K562 (cell line): ENCODE results near the gene RHNO1. TPM values are rescaled to one million over a fixed set of nuclear protein-coding genes. Genes with fewer than 3 reads are reported as not detected.
A peak's percentile ranks its signal among the peaks of the same experiment; 100 is the strongest.

Source experiments
- E2F6 ChIP-seq, 2 experiments: IDR thresholded peaks; 2 replicates each; pipeline ENCODE4 v1.6.1; 2011; ENCODE audit warnings: borderline replicate concordance in 1 of 2, control low read depth in 1 of 2, low read depth in 1 of 2, low read length in 1 of 2, mild to moderate bottlenecking in 1 of 2, mixed read lengths in 1 of 2, moderate library complexity in 1 of 2; ENCODE audit not compliant: insufficient read depth in 1 of 2, insufficient read length in 1 of 2, poor library complexity in 1 of 2, severe bottlenecking in 1 of 2; ENCODE audit errors: extremely low read depth in 1 of 2
- ETV5 ChIP-seq: sonication (generic); formaldehyde crosslinking; IDR thresholded peaks from 2 replicates; pipeline ENCODE4 v1.4.0; 2020; ENCODE audit warnings: low read depth, mild to moderate bottlenecking, missing genetic modification reagents
- EZH2 ChIP-seq: IDR thresholded peaks from 2 replicates; pipeline ENCODE4 v1.6.1; 2012; ENCODE audit warnings: low read depth, mild to moderate bottlenecking, inconsistent platforms, low read length, borderline replicate concordance
- HMGXB4 ChIP-seq: sonication (generic); formaldehyde crosslinking; IDR thresholded peaks from 2 replicates; pipeline ENCODE4 v1.8.1; 2023; ENCODE audit warnings: mild to moderate bottlenecking, missing genetic modification reagents
- LEF1 ChIP-seq: fragments of 450-650 bp; IDR thresholded peaks from 2 replicates; pipeline ENCODE4 v1.6.1; 2016; ENCODE audit warnings: mild to moderate bottlenecking
- NCOA1 ChIP-seq: fragments of 450-650 bp; IDR thresholded peaks from 2 replicates; pipeline ENCODE4 v1.6.1; 2016; ENCODE audit warnings: low read depth
- PHF8 ChIP-seq: fragments of 200-600 bp; sonication (generic); IDR thresholded peaks from 2 replicates; pipeline ENCODE4 v1.6.1; 2012; ENCODE audit warnings: mixed run types, mild to moderate bottlenecking, inconsistent platforms, low read length, moderate library complexity, borderline replicate concordance
- PML ChIP-seq: IDR thresholded peaks from 2 replicates; pipeline ENCODE4 v1.6.1; 2012; ENCODE audit warnings: low read length, inconsistent platforms
- TBP ChIP-seq: optimal IDR thresholded peaks from 2 replicates; pipeline ENCODE3; 2011; ENCODE audit warnings: low read depth, low read length, improper control_type of control experiment
- ZBTB5 ChIP-seq: fragments of 450-650 bp; IDR thresholded peaks from 2 replicates; pipeline ENCODE4 v1.6.1; 2017; ENCODE audit warnings: antibody characterized with exemption
- polyA plus RNA-seq, 8 experiments: library from polyadenylated mRNA; depleted of rRNA in 4 of 8; stranded (reverse) in 5 of 8; unstranded in 3 of 8; fragments of >200 nt; fragmentation: Nextera tagmentation in 2 of 8; fragmentation: Illumina TruSeq in 1 of 8; extraction: Ambion mirVana in 2 of 8; extraction: Trizol in 1 of 8; gene quantifications; 2 replicates each; pipeline versions ENCODE4 v1.2.1 to v1.2.3, GENCODE V29; 2011 to 2014; ENCODE audit warnings: inconsistent platforms in 1 of 8, missing spikeins in 1 of 8
- total RNA-seq, 7 experiments: library from RNA; depleted of rRNA in 6 of 7; stranded (reverse); fragments of >200 nt in 6 of 7; fragmentation: Illumina TruSeq in 2 of 7; extraction: Trizol in 2 of 7; gene quantifications; 2 replicates each; pipeline versions ENCODE4 v1.2.1 to v1.2.3, GENCODE V29; 2011 to 2021; ENCODE audit warnings: low replicate concordance in 1 of 7
- TF ChIP-seq, protein P1 (sequence below), 2 experiments: fragments of 450-650 bp; IDR thresholded peaks; 2 replicates each; pipeline ENCODE4 v1.6.1; 2016
- TF ChIP-seq, protein P2 (sequence below), 2 experiments: IDR thresholded peaks in 1 of 2; conservative IDR thresholded peaks in 1 of 2; 2 replicates each; pipeline ENCODE4 v1.6.1; 2016; ENCODE audit warnings: low read depth in 2 of 2, mild to moderate bottlenecking in 1 of 2, missing compliant biosample characterization in 1 of 2, missing genetic modification characterization in 1 of 2, moderate library complexity in 1 of 2
- TF ChIP-seq, protein P3 (sequence below): sonication (generic); formaldehyde crosslinking; IDR thresholded peaks from 2 replicates; pipeline ENCODE4 v1.8.0; 2022; ENCODE audit warnings: mild to moderate bottlenecking, missing genetic modification reagents
- TF ChIP-seq, protein P4 (sequence below): fragments of 250-450 bp; sonication (Bioruptor Pico); IDR thresholded peaks from 2 replicates; pipeline ENCODE4 v1.5.0; 2021

Gene RHNO1
- total and polyA plus RNA-seq, 9 of the 15 experiments (the other 6 are each of a cell fraction or from before 2014, with no cell fraction given), result 20.8 to 62.7 (median 28.8) TPM

DNA sequence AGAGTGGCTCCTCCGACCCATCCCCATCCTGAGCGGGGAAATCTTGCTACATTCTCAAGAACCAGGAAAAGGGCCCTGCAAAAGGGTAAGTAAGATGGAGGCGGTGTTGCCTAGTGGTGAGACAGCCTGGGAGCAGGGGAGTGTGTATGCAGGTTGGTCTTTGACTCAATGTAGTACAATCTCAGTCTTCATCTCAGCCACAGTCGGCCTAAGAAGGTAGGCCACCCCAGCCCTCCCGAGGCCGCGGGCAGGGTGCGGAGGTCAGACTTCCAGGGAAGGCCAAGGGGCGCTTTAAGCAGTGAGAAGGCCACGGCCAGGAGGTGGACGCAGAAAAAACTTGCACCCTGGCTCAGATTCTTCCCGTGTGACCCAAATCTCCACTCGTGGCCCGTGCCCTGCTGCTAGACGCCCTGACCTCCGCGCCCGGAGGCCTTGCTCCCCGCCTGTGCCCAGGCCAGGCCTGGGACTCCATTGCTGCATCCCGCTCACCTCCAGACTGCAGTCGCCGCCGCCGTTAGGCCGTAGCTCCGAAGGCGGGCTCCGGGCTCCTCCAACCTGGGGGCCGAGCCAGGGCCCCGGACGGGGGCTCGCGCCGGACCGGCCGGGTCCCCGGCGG lies 484 bp upstream of the RHNO1 start (continued):
- TF ChIP-seq, protein P1, sequence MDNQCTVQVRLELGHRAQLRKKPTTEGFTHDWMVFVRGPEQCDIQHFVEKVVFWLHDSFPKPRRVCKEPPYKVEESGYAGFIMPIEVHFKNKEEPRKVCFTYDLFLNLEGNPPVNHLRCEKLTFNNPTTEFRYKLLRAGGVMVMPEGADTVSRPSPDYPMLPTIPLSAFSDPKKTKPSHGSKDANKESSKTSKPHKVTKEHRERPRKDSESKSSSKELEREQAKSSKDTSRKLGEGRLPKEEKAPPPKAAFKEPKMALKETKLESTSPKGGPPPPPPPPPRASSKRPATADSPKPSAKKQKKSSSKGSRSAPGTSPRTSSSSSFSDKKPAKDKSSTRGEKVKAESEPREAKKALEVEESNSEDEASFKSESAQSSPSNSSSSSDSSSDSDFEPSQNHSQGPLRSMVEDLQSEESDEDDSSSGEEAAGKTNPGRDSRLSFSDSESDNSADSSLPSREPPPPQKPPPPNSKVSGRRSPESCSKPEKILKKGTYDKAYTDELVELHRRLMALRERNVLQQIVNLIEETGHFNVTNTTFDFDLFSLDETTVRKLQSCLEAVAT (IDR thresholded peaks at IDR 0.05), result no peak
- TF ChIP-seq NCOA1, result no peak
- no peak for TF ChIP-seq EZH2
- peak; percentile 20 for TF ChIP-seq TBP
- TF ChIP-seq, protein P2, sequence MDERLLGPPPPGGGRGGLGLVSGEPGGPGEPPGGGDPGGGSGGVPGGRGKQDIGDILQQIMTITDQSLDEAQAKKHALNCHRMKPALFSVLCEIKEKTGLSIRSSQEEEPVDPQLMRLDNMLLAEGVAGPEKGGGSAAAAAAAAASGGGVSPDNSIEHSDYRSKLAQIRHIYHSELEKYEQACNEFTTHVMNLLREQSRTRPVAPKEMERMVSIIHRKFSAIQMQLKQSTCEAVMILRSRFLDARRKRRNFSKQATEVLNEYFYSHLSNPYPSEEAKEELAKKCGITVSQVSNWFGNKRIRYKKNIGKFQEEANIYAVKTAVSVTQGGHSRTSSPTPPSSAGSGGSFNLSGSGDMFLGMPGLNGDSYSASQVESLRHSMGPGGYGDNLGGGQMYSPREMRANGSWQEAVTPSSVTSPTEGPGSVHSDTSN (CRISPR knock-in tag; IDR thresholded peaks at IDR 0.05; ENCODE audit: low read depth), result no peak
- TF ChIP-seq, protein P2 (tag; conservative IDR thresholded peaks at IDR 0.05; ENCODE audit: low read depth), result no peak
- TF ChIP-seq HMGXB4 (CRISPR knock-in tag), result no peak
- TF ChIP-seq, protein P3, sequence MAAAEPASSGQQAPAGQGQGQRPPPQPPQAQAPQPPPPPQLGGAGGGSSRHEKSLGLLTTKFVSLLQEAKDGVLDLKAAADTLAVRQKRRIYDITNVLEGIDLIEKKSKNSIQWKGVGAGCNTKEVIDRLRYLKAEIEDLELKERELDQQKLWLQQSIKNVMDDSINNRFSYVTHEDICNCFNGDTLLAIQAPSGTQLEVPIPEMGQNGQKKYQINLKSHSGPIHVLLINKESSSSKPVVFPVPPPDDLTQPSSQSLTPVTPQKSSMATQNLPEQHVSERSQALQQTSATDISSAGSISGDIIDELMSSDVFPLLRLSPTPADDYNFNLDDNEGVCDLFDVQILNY (CRISPR knock-in tag), result no peak
- TF ChIP-seq PML, result 0 out of 2 replicates have a peak, but pooled peaks have one; percentile 7
- TF ChIP-seq E2F6 (IDR thresholded peaks at IDR 0.05; ENCODE audit: borderline replicate concordance in 1 of 2, extremely low read depth in 1 of 2, insufficient read depth in 1 of 2, insufficient read length in 1 of 2, low read depth in 1 of 2, low read length in 1 of 2, poor library complexity in 1 of 2, severe bottlenecking in 1 of 2), result no peak
- TF ChIP-seq, protein P4, sequence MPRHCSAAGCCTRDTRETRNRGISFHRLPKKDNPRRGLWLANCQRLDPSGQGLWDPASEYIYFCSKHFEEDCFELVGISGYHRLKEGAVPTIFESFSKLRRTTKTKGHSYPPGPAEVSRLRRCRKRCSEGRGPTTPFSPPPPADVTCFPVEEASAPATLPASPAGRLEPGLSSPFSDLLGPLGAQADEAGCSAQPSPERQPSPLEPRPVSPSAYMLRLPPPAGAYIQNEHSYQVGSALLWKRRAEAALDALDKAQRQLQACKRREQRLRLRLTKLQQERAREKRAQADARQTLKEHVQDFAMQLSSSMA (CRISPR knock-in tag), result no peak
- peak; percentile 58; the same call in 1 of the 2 replicates for TF ChIP-seq PHF8
- TF ChIP-seq LEF1, result no peak
- no peak for TF ChIP-seq ETV5
- no peak for TF ChIP-seq ZBTB5
